HG02588 (cell line): ENCODE results near the gene RASGRP2.
A peak's percentile ranks its signal among the peaks of the same experiment; 100 is the strongest.

Experiments used
- ATAC-seq: cut with Tn5 transposase; IDR thresholded peaks from one replicate; pipeline ENCODE4 v1.9.1; 2021; ENCODE audit warnings: mild to moderate bottlenecking, moderate library complexity; ENCODE audit not compliant: unreplicated experiment

The RASGRP2 gene

GRCh38 chr11:64743591-64744543, at the start of gene RASGRP2:
Gene RASGRP2 (minus strand): TSS chr11:64744142. CDS start chr11:64742866, 1,276 bp downstream.
- no peak for ATAC-seq

GRCh38 chr11:64792482-64792881, 48.5 kb upstream of the RASGRP2 start:
- no peak for ATAC-seq

DNA sequence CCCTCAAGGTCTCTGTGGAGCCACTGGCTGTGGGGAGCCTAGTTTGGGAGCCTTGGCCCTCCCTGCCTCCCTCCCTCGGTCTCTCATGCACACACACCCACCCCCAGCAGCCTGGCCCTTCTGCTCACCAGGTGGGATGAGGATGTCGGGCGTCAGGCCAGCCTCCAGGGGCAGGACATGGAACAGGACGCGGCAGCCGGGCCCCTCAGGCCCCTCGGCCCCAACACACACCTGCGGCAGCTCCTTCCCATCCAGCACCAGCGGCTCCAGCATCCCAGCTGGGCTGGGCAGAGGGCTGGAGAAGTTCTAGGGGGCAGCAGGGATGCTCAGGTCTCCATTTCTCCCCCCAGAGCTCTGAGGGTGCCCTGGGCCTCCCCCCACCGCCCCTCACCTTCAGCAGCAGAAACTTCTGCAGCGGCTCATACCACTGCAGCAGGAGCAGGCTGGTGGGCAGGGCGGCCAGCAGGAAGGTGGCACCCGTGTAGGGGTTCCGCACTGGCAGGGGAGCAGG, 47.9 kb upstream of the RASGRP2 start:
- ATAC-seq, result no peak

GRCh38 chr11:64790205-64791095, 46.5 kb upstream of the RASGRP2 start:
- ATAC-seq, result no peak

GRCh38 chr11:64789331-64790204, 45.6 kb upstream of the RASGRP2 start:
- ATAC-seq, result no peak

DNA sequence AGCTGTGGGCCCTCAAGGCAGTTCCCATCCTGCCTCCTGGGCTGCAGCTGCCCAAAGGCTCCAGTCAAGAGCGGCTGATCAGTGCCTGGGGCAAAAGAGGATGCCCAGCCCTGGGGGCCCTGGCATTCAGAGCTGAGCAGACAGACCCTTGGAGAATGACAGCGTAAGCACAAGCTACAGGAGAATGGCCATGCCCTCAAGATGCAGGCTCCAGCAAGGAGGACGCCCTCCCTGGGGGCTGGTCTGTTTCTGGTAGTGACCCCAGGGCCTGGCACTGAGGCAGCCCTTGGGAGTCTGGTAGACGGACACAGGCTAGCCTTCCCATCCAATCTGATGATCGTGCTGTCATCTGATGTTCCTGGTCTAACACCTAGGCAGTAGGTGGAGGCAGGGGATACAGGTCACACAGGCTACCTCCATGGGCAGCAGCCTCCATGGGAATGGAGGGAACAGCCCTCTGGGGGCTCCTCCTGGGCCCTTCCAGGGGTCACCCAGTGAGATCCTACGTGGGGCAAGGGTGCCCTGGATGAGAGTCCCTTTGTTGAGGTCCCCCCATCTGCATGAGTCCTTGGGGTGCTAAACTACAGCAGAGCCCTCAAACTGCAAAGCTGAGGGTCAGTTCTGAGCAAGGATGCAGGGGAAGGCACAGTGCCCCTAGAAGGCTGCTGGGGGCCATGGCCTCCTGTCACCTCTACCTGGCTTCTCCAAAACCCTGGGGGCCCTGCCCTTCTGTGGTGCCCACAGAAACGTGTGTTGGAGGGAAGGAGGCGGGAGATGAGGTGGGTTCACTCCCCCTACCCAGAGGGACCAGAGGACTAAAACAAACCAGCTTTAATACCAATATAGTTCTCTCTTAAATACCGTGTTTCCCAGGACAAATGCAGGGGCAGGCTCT, 44.6 kb upstream of the RASGRP2 start:
- no peak for ATAC-seq

GRCh38 chr11:64787526-64788320, 43.8 kb upstream of the RASGRP2 start:
- ATAC-seq, result no peak

GRCh38 chr11:64786308-64786707, 42.4 kb upstream of the RASGRP2 start:
- ATAC-seq, result no peak

- no peak for ATAC-seq
These were observed 41.1 kb upstream of the RASGRP2 start for GRCh38 chr11:64784813-64785581.

GRCh38 chr11:64778473-64779298, 34.7 kb upstream of the RASGRP2 start, which contains the start of gene SF1:
Gene SF1 (minus strand): TSS chr11:64778542. CDS start chr11:64778392, 150 bp downstream.
- ATAC-seq, result peak; percentile 77

DNA sequence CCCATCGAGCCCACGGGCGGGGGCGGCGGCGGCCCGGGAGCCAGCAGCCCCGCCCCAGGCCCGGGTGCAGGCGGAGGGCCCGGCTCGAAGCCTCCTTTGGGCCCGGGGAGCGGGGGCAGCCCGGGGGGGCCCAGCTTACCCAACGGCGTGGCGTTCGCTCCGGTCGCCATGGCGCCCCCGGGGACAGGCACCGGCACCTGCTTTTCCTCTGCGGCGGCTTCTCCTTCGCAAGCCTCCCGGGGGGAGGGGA, 34.2 kb upstream of the RASGRP2 start:
- peak; percentile 13 for ATAC-seq

DNA sequence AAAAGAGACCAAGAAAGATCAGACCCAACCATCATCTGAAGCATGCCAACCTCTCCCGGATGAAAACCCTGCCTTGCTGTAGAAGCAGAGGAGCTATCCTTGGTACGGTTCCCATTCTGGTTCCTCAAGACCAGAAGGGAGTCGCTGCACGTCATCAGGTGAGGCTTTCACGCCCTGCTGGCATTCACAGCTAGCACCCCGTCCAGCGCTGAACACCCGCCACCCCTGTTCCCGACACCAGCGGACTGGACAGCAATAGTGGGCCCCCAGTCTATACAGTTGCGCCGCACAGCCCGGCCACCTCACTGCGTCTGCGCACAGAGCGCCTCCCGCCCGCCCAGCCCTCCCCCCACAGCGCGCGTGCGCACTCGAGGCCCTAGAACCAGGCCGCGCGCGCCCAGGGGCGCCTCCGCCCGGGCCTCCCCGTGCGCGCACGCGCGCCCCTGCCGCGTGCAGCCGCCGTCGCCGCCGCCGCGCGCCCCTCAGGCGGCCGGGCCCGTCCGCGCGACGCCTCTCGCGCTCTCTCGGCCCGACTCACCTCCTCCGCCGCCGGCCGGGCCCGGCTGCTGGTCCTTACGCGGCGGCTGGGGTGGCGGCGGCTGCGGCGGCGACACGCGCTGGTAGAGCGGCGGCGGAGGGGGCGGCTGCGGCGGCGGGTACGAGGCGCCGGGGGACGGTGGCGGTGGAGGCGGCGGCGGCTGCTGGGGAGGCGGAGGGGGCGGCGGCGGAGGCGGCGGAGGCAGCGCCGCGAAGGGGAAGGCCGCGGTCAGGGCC, 33.7 kb upstream of the RASGRP2 start:
- peak; percentile 29 for ATAC-seq

DNA sequence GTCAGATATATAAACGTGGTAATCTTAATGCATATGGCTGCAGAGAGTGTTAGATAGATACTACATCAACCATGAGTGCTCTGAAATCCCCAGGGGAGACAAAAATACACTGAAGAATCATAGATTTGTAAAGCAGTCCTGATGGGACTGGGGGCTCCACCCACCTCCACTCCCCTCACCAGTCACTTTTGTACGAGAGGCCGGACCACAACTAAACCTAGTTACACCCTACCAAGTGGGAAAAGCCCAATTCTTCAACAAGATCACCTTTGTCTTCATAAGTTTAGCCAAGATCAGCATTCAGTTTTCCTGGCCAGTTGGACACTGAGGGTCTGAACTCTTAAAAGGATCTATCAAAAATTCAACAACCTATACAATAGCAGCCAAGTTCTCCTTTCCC, 32.9 kb upstream of the RASGRP2 start:
- ATAC-seq, result no peak

DNA sequence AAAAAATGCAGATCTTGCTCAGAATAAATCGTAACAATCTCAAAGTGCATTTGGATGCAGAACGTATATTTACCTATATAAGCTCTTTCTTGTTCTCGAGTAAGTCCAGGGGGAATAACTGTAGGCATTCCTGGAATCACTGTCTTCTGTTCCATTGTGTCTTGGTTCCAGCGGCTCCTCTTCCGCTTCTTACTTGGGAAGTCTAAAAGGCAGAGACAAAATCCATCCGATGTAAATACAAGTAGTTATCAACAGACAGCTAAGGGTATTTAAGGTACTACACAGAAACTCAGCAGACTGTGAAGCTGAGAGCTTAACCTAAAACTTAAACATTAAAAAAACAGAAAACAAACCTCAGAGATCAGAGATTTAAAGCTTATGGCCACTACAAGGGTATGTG, 32.5 kb upstream of the RASGRP2 start:
- no peak for ATAC-seq

DNA sequence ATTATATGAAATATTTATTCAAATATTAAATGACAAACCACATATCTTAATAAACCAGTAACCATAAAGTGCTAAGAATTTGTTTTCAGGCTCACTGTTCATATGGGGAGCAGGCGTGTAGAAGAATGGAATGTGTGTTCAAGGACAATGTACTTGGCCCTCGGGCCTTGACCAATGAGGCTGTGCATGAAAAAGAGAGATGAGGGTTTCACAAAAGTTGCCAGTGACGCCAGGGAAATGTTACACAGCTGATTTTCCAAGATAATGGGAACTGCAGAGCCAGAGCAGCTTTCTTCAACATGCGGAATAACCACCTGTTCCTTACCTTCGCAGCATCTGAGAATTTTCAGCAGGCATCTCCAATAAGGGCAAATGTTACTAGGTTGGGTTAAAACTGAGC, 30.2 kb upstream of the RASGRP2 start:
- no peak for ATAC-seq

DNA sequence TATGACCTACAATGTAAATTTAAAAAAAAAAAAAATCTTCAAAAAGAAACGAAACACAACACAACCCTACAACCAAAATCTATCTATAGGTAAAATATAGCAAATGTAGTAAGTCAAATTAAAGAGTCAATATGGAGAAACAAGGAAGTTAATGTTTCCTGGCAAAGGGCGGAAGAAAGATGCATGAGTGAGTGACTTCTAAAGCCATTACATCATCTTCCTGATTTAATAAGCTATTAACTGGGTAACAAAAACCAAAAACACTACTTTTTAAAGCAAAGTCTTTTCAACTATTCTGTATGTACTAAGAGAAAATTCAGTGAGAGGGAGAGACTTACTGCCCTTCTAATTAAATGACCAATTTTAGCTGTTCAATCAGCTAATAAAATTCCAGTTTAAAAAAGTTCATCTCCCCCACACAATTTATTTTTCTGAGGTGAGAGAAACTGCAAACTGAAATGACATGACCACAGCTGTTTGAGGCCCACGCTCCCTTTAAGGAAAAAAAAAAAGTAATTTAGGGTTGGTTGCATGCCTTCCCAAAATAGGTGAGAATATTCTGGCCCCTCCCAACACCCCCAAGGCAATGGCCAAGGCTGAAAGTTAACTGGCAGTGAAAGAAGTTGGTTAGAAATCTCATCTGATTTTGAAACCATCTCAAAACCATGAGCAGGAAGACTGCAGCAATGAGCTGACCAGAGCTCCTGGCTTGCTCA, 28.5 kb upstream of the RASGRP2 start:
- no peak for ATAC-seq
